ENCODE data around the gene TENM3.

DNA sequence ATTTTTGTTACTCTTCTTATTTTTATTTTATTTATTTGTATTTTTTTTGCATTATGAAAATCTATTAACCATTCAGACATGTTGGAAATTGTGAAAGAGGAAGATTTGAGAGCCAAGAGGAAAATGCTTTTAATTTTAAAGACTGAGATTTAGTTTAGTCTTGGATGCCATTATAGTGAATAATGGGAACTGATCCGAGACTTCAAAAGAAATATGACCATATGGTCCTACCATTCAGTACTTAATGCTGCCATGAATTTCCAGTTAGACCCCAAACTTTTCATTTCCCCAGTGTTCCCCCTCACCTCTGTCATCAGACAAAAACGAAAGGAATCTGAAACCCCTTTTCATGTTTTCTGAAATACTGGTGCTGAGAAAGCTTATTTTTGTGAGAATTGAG, 95.5 kb downstream of the TENM3 start:
- TF ChIP-seq, protein P1, sequence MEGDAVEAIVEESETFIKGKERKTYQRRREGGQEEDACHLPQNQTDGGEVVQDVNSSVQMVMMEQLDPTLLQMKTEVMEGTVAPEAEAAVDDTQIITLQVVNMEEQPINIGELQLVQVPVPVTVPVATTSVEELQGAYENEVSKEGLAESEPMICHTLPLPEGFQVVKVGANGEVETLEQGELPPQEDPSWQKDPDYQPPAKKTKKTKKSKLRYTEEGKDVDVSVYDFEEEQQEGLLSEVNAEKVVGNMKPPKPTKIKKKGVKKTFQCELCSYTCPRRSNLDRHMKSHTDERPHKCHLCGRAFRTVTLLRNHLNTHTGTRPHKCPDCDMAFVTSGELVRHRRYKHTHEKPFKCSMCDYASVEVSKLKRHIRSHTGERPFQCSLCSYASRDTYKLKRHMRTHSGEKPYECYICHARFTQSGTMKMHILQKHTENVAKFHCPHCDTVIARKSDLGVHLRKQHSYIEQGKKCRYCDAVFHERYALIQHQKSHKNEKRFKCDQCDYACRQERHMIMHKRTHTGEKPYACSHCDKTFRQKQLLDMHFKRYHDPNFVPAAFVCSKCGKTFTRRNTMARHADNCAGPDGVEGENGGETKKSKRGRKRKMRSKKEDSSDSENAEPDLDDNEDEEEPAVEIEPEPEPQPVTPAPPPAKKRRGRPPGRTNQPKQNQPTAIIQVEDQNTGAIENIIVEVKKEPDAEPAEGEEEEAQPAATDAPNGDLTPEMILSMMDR (IDR thresholded peaks at IDR 0.05 in 2 of 3, conservative IDR thresholded peaks at IDR 0.05 in 1 of 3; ENCODE audit: control insufficient read depth in 2 of 3, extremely low read depth in 1 of 3, insufficient read depth in 1 of 3, low read depth in 3 of 3, low read length in 3 of 3), result no peak
- no peak for TF ChIP-seq JUND (IDR thresholded peaks at IDR 0.05; ENCODE audit: low read depth, low read length)
- no peak for TF ChIP-seq TAF1 (IDR thresholded peaks at IDR 0.05; ENCODE audit: borderline replicate concordance, low read depth, low read length)
- TF ChIP-seq BACH1 (IDR thresholded peaks at IDR 0.05; ENCODE audit: borderline replicate concordance), result no peak
- no peak for TF ChIP-seq FOXK2 (IDR thresholded peaks at IDR 0.05)
- no peak for TF ChIP-seq ZZZ3 (IDR thresholded peaks at IDR 0.05; ENCODE audit: control insufficient read depth, insufficient read length, low read depth)
- TF ChIP-seq, protein P2, sequence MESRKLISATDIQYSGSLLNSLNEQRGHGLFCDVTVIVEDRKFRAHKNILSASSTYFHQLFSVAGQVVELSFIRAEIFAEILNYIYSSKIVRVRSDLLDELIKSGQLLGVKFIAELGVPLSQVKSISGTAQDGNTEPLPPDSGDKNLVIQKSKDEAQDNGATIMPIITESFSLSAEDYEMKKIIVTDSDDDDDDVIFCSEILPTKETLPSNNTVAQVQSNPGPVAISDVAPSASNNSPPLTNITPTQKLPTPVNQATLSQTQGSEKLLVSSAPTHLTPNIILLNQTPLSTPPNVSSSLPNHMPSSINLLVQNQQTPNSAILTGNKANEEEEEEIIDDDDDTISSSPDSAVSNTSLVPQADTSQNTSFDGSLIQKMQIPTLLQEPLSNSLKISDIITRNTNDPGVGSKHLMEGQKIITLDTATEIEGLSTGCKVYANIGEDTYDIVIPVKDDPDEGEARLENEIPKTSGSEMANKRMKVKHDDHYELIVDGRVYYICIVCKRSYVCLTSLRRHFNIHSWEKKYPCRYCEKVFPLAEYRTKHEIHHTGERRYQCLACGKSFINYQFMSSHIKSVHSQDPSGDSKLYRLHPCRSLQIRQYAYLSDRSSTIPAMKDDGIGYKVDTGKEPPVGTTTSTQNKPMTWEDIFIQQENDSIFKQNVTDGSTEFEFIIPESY (IDR thresholded peaks at IDR 0.05), result no peak
- TF ChIP-seq MYC (IDR thresholded peaks at IDR 0.05; ENCODE audit: insufficient read depth, insufficient read length, insufficient replicate concordance, low read length, severe bottlenecking), result no peak
- TF ChIP-seq ZNF207 (IDR thresholded peaks at IDR 0.05; ENCODE audit: borderline replicate concordance), result no peak

Data from GM12878 (cell line).